ENCODE measurements around the gene C1QTNF3.

GRCh38 chr5:34054400-34054729, 11.4 kb upstream of the C1QTNF3 start:
- TF ChIP-seq CTCF (IDR thresholded peaks at IDR 0.05) = no peak
- TF ChIP-seq POLR2A (IDR thresholded peaks at IDR 0.05) = no peak
- TF ChIP-seq EP300 (IDR thresholded peaks at IDR 0.05) = no peak
